Vagina (tissue), 2 donors: ENCODE data around the gene AGBL5.

Source experiments
- POLR2A ChIP-seq, 2 donors: fragments of 450-650 bp; IDR thresholded peaks; one replicate each; pipeline ENCODE4 v1.6.1; 2017; ENCODE audit warnings: antibody characterized with exemption in 2 of 2, mild to moderate bottlenecking in 2 of 2, moderate library complexity in 2 of 2
- POLR2AphosphoS5 ChIP-seq, 2 donors: sonication (generic); formaldehyde crosslinking; IDR thresholded peaks; one replicate each; pipeline ENCODE4 v1.9.0; 2017; ENCODE audit warnings: antibody characterized with exemption in 2 of 2, mild to moderate bottlenecking in 2 of 2, low read depth in 1 of 2; ENCODE audit not compliant: insufficient read depth in 1 of 2
- TF ChIP-seq, protein P1 (sequence below), 3 experiments: fragments of 450-650 bp in 2 of 3; fragments of 200-600 bp in 1 of 3; sonication (generic) in 1 of 3; IDR thresholded peaks; one replicate each; pipeline ENCODE4 v1.5.1; 2017 to 2019; ENCODE audit warnings: antibody characterized with exemption in 3 of 3, mild to moderate bottlenecking in 2 of 3, moderate library complexity in 2 of 3

DNA sequence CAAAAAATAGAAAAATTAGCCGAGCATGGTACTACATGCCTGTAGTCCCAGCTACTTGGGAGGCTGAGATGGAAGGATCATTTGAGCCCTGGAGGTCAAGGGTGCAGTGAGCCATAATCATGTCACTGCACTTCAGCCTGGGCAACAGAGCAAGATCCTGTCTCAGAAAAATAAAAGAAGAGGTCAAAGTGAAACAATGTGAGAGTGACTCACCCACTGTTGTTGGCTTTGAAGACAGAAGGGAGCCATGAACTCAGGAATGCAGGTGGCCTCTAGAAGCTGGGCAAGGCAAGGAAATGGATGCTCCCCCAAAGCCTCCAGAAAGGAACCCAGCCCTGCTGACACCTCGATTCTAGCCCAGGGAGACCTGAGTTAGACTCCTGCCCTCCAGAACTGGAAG lies 22.4 kb upstream of the AGBL5 start:
- TF ChIP-seq POLR2AphosphoS5 (IDR thresholded peaks at IDR 0.05; ENCODE audit: insufficient read depth in 1 of 2, low read depth in 1 of 2) (no peak), POLR2A (IDR thresholded peaks at IDR 0.05) (no peak)
- TF ChIP-seq, protein P1, sequence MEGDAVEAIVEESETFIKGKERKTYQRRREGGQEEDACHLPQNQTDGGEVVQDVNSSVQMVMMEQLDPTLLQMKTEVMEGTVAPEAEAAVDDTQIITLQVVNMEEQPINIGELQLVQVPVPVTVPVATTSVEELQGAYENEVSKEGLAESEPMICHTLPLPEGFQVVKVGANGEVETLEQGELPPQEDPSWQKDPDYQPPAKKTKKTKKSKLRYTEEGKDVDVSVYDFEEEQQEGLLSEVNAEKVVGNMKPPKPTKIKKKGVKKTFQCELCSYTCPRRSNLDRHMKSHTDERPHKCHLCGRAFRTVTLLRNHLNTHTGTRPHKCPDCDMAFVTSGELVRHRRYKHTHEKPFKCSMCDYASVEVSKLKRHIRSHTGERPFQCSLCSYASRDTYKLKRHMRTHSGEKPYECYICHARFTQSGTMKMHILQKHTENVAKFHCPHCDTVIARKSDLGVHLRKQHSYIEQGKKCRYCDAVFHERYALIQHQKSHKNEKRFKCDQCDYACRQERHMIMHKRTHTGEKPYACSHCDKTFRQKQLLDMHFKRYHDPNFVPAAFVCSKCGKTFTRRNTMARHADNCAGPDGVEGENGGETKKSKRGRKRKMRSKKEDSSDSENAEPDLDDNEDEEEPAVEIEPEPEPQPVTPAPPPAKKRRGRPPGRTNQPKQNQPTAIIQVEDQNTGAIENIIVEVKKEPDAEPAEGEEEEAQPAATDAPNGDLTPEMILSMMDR (IDR thresholded peaks at IDR 0.05): no peak
